GM19467 (cell line): ENCODE measurements around the gene NTF4.
"Not testable (repeated sequence)": the region's sequence is repeated elsewhere in the genome, so short reads cannot be mapped to it uniquely, and the experiment has no call there.

ENCODE experiments used
- ATAC-seq: cut with Tn5 transposase; IDR thresholded peaks from one replicate; pipeline ENCODE4 v1.9.1; 2021; ENCODE audit warnings: mild to moderate bottlenecking, moderate library complexity; ENCODE audit not compliant: unreplicated experiment

Gene NTF4

GRCh38 chr19:49057636-49058234 is 6.9 kb downstream of the NTF4 start, which contains the start of gene CGB7:
Gene CGB7 (minus strand): TSS chr19:49057749. CDS start chr19:49055375, 2,374 bp downstream.
- no peak for ATAC-seq

- ATAC-seq, result not testable (repeated sequence)
Measured at GRCh38 chr19:49056902-49057596, 7.6 kb downstream of the NTF4 start.

GRCh38 chr19:49056101-49056901 is 8.3 kb downstream of the NTF4 start:
- ATAC-seq, result no peak

GRCh38 chr19:49050376-49051033 is 14.1 kb downstream of the NTF4 start:
- not testable (repeated sequence) for ATAC-seq

- ATAC-seq, result not testable (repeated sequence)
Measured at GRCh38 chr19:49049834-49050233, 14.8 kb downstream of the NTF4 start.

- not testable (repeated sequence) for ATAC-seq
Measured at GRCh38 chr19:49049011-49049410, 15.6 kb downstream of the NTF4 start, which contains the start of gene CGB8. Gene CGB8 (minus strand): TSS chr19:49049111. CDS start chr19:49048739, 372 bp downstream.

- not testable (repeated sequence) for ATAC-seq
Measured at GRCh38 chr19:49043548-49043947, 21.1 kb downstream of the NTF4 start, which contains the start of gene CGB5. Gene CGB5 (plus strand): TSS chr19:49043848. CDS start chr19:49044210, 362 bp downstream.

- not testable (repeated sequence) for ATAC-seq
Measured at GRCh38 chr19:49042666-49043065, 22.0 kb downstream of the NTF4 start.

GRCh38 chr19:49042177-49042576 is 22.4 kb downstream of the NTF4 start:
- no peak for ATAC-seq

GRCh38 chr19:49039736-49040135 is 24.9 kb downstream of the NTF4 start:
- not testable (repeated sequence) for ATAC-seq

- not testable (repeated sequence) for ATAC-seq
Measured at GRCh38 chr19:49038557-49039276, 25.9 kb downstream of the NTF4 start.

- not testable (repeated sequence) for ATAC-seq
Measured at GRCh38 chr19:49038111-49038510, 26.5 kb downstream of the NTF4 start.

GRCh38 chr19:49036815-49037214 is 27.8 kb downstream of the NTF4 start, which contains the start of gene CGB1:
Gene CGB1 (minus strand): TSS chr19:49036895. CDS start chr19:49036711, 184 bp downstream.
- ATAC-seq, result not testable (repeated sequence)

- ATAC-seq, result not testable (repeated sequence)
Measured at GRCh38 chr19:49031642-49032301, 32.8 kb downstream of the NTF4 start, which contains the start of gene CGB2. Gene CGB2 (plus strand): TSS chr19:49031890. CDS start chr19:49032096, 206 bp downstream.

- not testable (repeated sequence) for ATAC-seq
Measured at GRCh38 chr19:49030323-49030722, 34.3 kb downstream of the NTF4 start.

GRCh38 chr19:49029749-49030148 is 34.9 kb downstream of the NTF4 start:
- ATAC-seq, result not testable (repeated sequence)

- not testable (repeated sequence) for ATAC-seq
Measured at GRCh38 chr19:49028686-49029085, 35.9 kb downstream of the NTF4 start.

GRCh38 chr19:49025599-49025998 is 39.0 kb downstream of the NTF4 start:
- not testable (repeated sequence) for ATAC-seq

GRCh38 chr19:49025088-49025487 is 39.5 kb downstream of the NTF4 start:
- not testable (repeated sequence) for ATAC-seq
